Lung (tissue), 12 donors: ENCODE data around the gene UCN3. TPM values are rescaled to one million over a fixed set of nuclear protein-coding genes. Genes with fewer than 3 reads are reported as not detected.

Experiments
- ATAC-seq: fragments of 200-7000 bp; cut with Tn5 transposase; one replicate; pipeline ENCODE4 v1.9.1; 2020; ENCODE audit warnings: moderate number of reproducible peaks; ENCODE audit not compliant: insufficient read depth, low FRiP score
- DNase-seq, 3 donors: peaks; one replicate each; pipeline ENCODE4 v3.0.0-alpha.2; 2013 to 2017
- H3K27ac ChIP-seq, 2 donors: one replicate each; pipeline ENCODE4 v1.5.1; 2013; ENCODE audit warnings: mild to moderate bottlenecking in 2 of 2, moderate library complexity in 2 of 2, control low read depth in 1 of 2, inconsistent platforms in 1 of 2, low read depth in 1 of 2, low read length in 1 of 2
- H3K27me3 ChIP-seq, 3 donors: one replicate each; pipeline ENCODE4 v1.5.1; 2013; ENCODE audit warnings: low read length in 2 of 3; ENCODE audit not compliant: control insufficient read depth in 3 of 3, insufficient read depth in 3 of 3
- H3K36me3 ChIP-seq, 4 donors: one replicate each; pipeline ENCODE4 v1.5.1; 2013; ENCODE audit warnings: low read length in 4 of 4, mild to moderate bottlenecking in 1 of 4, moderate library complexity in 1 of 4; ENCODE audit not compliant: control insufficient read depth in 4 of 4, insufficient read depth in 4 of 4
- H3K4me1 ChIP-seq, 5 donors: one replicate each; pipeline ENCODE4 v1.5.1; 2013; ENCODE audit warnings: low read length in 5 of 5, mild to moderate bottlenecking in 2 of 5, moderate library complexity in 1 of 5; ENCODE audit not compliant: control insufficient read depth in 5 of 5, insufficient read depth in 5 of 5
- H3K4me3 ChIP-seq: one replicate; pipeline ENCODE4 v1.5.1; 2013; ENCODE audit warnings: mild to moderate bottlenecking, control low read depth, moderate library complexity
- H3K9ac ChIP-seq, 2 donors: one replicate each; pipeline ENCODE4 v1.5.1; 2013; ENCODE audit warnings: low read length in 2 of 2, control low read depth in 1 of 2; ENCODE audit not compliant: insufficient read depth in 1 of 2
- H3K9me3 ChIP-seq, 4 donors: one replicate each; pipeline ENCODE4 v1.5.1; 2013; ENCODE audit warnings: low read length in 3 of 4, mild to moderate bottlenecking in 1 of 4, moderate library complexity in 1 of 4; ENCODE audit not compliant: control insufficient read depth in 4 of 4, insufficient read depth in 3 of 4
- CTCF ChIP-seq: IDR thresholded peaks from 2 replicates; pipeline ENCODE4 v1.5.1; 2012; ENCODE audit warnings: mild to moderate bottlenecking; ENCODE audit errors: control extremely low read depth, extremely low read depth
- WGBS, 2 donors: extraction: QIAGEN DNeasy Blood & Tissue Kit; methylation state at CpG; one replicate each; pipeline ENCODE4 v1.1.7; 2013; 5-methylcytosine and 5-hydroxymethylcytosine counted together
- polyA plus RNA-seq, 2 donors: library from polyadenylated mRNA; stranded (reverse); fragments of 200-250 nt; gene quantifications; one replicate each; pipeline ENCODE4 v1.2.1, GENCODE V29; 2013
- total RNA-seq, 2 donors: library from RNA; depleted of rRNA in 1 of 2; stranded (reverse); fragments of >200 nt in 1 of 2; gene quantifications; one replicate each; pipeline ENCODE4 v1.2.1, GENCODE V29; 2014 to 2021
- donor health status: control.
- donor health status: control.
- donor health status: Bipolar disorder and iron deficiency.
- donor health status: healthy.
- donor health status: DM: yes; HTN: yes; CAD: no.

UCN3 gene
- total and polyA plus RNA-seq, 4 donors = 0.17 to 0.77 (median 0.53) TPM

GRCh38 chr10:5360318-5360915 lies 4.3 kb upstream of the UCN3 start:
- Histone ChIP-seq H3K27ac (no peak overlapping the region), H3K36me3 (no peaks in the 10 kb centered on the region), H3K27me3 (peaks cover 0 to 4% (median 0%) of the 10 kb centered on the region in 3 donors), H3K9ac (no peak overlapping the region), H3K9me3 (peaks cover 0 to 3% (median 0%) of the 10 kb centered on the region in 4 donors), H3K4me3 (no peak overlapping the region), H3K4me1 (peaks cover 0 to under 1% (median 0%) of the 10 kb centered on the region in 5 donors)
- 63 to 72% methylated on average over 7 of the region's 7 CpGs for WGBS, 2 donors
- no peak for ATAC-seq
- no peak for TF ChIP-seq CTCF
- no peak for DNase-seq

- Histone ChIP-seq H3K36me3 (no peaks in the 10 kb centered on the region), H3K27ac (no peak overlapping the region), H3K9ac (no peak overlapping the region), H3K4me3 (no peak overlapping the region), H3K27me3 (peaks cover 0 to 5% (median 0%) of the 10 kb centered on the region in 3 donors), H3K9me3 (peaks cover 0 to 3% (median 0%) of the 10 kb centered on the region in 4 donors), H3K4me1 (peaks cover 0 to 5% (median 0%) of the 10 kb centered on the region in 5 donors)
- ATAC-seq (no peak), DNase-seq (no peak)
- 87 to 90% methylated on average over 4 of the region's 4 CpGs for WGBS, 2 donors
- no peak for TF ChIP-seq CTCF
Measured at GRCh38 chr10:5361966-5362365, 2.8 kb upstream of the UCN3 start.

- Histone ChIP-seq H3K4me3 (no peak overlapping the region), H3K9ac (no peak overlapping the region), H3K9me3 (peaks cover 0 to 3% (median 0%) of the 10 kb centered on the region in 4 donors), H3K36me3 (no peaks in the 10 kb centered on the region), H3K4me1 (peaks cover 0 to 5% (median 0%) of the 10 kb centered on the region in 5 donors), H3K27ac (no peak overlapping the region), H3K27me3 (peaks cover 0 to 5% (median 0%) of the 10 kb centered on the region in 3 donors)
- no peak for DNase-seq
- no peak for TF ChIP-seq CTCF
- no peak for ATAC-seq
Measured at GRCh38 chr10:5362873-5363272, 1.9 kb upstream of the UCN3 start.

GRCh38 chr10:5364374-5364773 lies 392 bp upstream of the UCN3 start:
- TF ChIP-seq CTCF = no peak
- ATAC-seq = no peak
- Histone ChIP-seq H3K27ac (no peak overlapping the region), H3K36me3 (no peaks in the 10 kb centered on the region), H3K4me3 (no peak overlapping the region), H3K9ac (no peak overlapping the region), H3K4me1 (peaks cover 0 to 5% (median 0%) of the 10 kb centered on the region in 5 donors), H3K27me3 (peaks cover 0 to 5% (median 0%) of the 10 kb centered on the region in 3 donors), H3K9me3 (peaks cover 0 to 3% (median 0%) of the 10 kb centered on the region in 4 donors)
- no peak for DNase-seq
- WGBS, 2 donors = 75 to 91% methylated on average over 11 of the region's 11 CpGs
